ENCODE measurements around the gene NAGPA.

NAGPA gene

GRCh38 chr16:5069854-5070253, 36.1 kb upstream of the NAGPA start:
- DNase-seq (ENCODE audit: low read depth): no peak
- no peak for TF ChIP-seq MAX (IDR thresholded peaks at IDR 0.05; ENCODE audit: low read depth, low read length)
- TF ChIP-seq MYC (IDR thresholded peaks at IDR 0.05; ENCODE audit: low read depth, low read length): no peak
- TF ChIP-seq, protein P1, sequence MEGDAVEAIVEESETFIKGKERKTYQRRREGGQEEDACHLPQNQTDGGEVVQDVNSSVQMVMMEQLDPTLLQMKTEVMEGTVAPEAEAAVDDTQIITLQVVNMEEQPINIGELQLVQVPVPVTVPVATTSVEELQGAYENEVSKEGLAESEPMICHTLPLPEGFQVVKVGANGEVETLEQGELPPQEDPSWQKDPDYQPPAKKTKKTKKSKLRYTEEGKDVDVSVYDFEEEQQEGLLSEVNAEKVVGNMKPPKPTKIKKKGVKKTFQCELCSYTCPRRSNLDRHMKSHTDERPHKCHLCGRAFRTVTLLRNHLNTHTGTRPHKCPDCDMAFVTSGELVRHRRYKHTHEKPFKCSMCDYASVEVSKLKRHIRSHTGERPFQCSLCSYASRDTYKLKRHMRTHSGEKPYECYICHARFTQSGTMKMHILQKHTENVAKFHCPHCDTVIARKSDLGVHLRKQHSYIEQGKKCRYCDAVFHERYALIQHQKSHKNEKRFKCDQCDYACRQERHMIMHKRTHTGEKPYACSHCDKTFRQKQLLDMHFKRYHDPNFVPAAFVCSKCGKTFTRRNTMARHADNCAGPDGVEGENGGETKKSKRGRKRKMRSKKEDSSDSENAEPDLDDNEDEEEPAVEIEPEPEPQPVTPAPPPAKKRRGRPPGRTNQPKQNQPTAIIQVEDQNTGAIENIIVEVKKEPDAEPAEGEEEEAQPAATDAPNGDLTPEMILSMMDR (IDR thresholded peaks at IDR 0.05; ENCODE audit: low read depth, low read length): no peak
- TF ChIP-seq POLR2A (IDR thresholded peaks at IDR 0.05; ENCODE audit: extremely low read depth, insufficient read length): no peak
- H3K4me3 ChIP-seq (ENCODE audit: low read depth, low read length): no peak overlapping the region

DNA sequence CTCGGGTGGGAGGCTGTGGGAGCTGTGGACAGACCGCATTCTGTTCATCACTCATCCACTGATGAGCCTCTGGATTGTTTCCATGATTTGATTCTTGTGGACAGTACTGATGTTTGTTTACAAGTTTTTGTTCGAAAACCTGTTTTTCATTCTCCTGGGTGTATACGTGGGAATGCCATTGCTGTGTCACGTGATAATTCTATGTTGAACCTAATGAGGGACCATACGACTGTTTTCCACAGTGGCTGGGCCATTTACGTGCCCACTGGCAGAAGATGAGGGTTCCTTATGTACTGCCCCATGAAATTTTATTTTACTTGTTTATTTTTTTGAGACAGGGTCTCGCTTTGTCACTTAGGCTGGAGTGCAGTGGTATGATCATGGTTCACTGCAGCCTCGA, 35.3 kb upstream of the NAGPA start:
- no peak overlapping the region for H3K4me3 ChIP-seq (ENCODE audit: low read depth, low read length)
- TF ChIP-seq MAX (IDR thresholded peaks at IDR 0.05; ENCODE audit: low read depth, low read length) (no peak), POLR2A (IDR thresholded peaks at IDR 0.05; ENCODE audit: extremely low read depth, insufficient read length) (no peak), MYC (IDR thresholded peaks at IDR 0.05; ENCODE audit: low read depth, low read length) (no peak)
- TF ChIP-seq, protein P1 (IDR thresholded peaks at IDR 0.05; ENCODE audit: low read depth, low read length): no peak
- no peak for DNase-seq (ENCODE audit: low read depth)

DNA sequence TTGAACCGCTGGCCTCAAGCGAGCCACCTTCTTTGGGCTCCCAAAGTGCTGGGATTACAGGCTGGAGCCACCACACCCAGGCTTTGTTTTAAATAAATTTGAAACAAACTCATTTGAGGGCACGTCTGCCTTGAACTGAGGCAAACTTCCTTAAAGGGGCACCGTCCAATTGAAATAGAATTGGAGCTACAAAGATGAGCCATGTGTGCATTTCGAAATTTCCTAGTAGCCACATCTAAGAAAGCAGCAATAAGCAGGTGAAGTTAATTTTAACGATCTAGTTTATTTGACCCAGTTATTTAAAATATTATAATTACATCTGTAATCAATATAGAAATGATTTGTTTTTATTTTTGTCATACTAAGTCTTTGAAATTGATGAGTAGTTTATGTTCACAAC, 32.8 kb upstream of the NAGPA start:
- DNase-seq (ENCODE audit: low read depth): peak; percentile 71
- H3K4me3 ChIP-seq (ENCODE audit: low read depth, low read length): no peak overlapping the region
- TF ChIP-seq POLR2A (IDR thresholded peaks at IDR 0.05; ENCODE audit: extremely low read depth, insufficient read length) (no peak), MYC (IDR thresholded peaks at IDR 0.05; ENCODE audit: low read depth, low read length) (no peak), MAX (IDR thresholded peaks at IDR 0.05; ENCODE audit: low read depth, low read length) (peak; percentile 20; the same call in 1 of the 2 replicates)
- TF ChIP-seq, protein P1 (IDR thresholded peaks at IDR 0.05; ENCODE audit: low read depth, low read length): no peak

GRCh38 chr16:5065813-5066212, 32.1 kb upstream of the NAGPA start, which contains the start of gene C16orf89:
Gene C16orf89 (minus strand): TSS chr16:5065956. CDS start chr16:5065908, 48 bp downstream.
- TF ChIP-seq MAX (IDR thresholded peaks at IDR 0.05; ENCODE audit: low read depth, low read length) (no peak), POLR2A (IDR thresholded peaks at IDR 0.05; ENCODE audit: extremely low read depth, insufficient read length) (no peak), MYC (IDR thresholded peaks at IDR 0.05; ENCODE audit: low read depth, low read length) (no peak)
- TF ChIP-seq, protein P1 (IDR thresholded peaks at IDR 0.05; ENCODE audit: low read depth, low read length): no peak
- no peak within 1 kb of the TSS for H3K4me3 ChIP-seq (ENCODE audit: low read depth, low read length)
- DNase-seq (ENCODE audit: low read depth): no peak

DNA sequence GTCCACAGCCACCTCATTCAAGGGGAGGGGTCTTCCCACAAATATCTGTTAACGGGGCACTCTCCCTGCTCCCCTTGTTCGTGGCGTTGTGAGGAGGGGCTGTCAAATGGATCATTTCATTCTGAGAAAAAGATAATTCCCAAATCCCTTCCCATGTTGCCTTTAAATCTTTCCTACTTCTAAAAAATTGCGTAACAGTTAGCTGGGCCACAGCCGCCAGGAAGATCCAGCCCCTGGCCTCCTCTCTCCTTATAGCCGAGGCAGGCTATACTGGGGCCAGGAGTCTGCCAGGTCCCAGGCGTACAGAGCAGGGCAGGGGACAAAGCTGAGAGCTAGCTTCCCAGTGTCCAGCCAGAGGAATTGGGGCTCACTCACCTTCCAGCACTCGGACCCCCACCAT, 31.6 kb upstream of the NAGPA start:
- no peak for TF ChIP-seq MYC (IDR thresholded peaks at IDR 0.05; ENCODE audit: low read depth, low read length)
- TF ChIP-seq, protein P1 (IDR thresholded peaks at IDR 0.05; ENCODE audit: low read depth, low read length): no peak
- TF ChIP-seq MAX (IDR thresholded peaks at IDR 0.05; ENCODE audit: low read depth, low read length): no peak
- TF ChIP-seq POLR2A (IDR thresholded peaks at IDR 0.05; ENCODE audit: extremely low read depth, insufficient read length): no peak
- H3K4me3 ChIP-seq (ENCODE audit: low read depth, low read length): no peak overlapping the region
- DNase-seq (ENCODE audit: low read depth): no peak

Data from NB4 (cell line).